DMS 273 (cell line): ENCODE results near the gene RCBTB2.

Experiments
- DNase-seq: peaks from one replicate; lab custom pipeline; 2025; ENCODE audit not compliant: unreplicated experiment; lab: John Stamatoyannopoulos, UW

The RCBTB2 gene

DNA sequence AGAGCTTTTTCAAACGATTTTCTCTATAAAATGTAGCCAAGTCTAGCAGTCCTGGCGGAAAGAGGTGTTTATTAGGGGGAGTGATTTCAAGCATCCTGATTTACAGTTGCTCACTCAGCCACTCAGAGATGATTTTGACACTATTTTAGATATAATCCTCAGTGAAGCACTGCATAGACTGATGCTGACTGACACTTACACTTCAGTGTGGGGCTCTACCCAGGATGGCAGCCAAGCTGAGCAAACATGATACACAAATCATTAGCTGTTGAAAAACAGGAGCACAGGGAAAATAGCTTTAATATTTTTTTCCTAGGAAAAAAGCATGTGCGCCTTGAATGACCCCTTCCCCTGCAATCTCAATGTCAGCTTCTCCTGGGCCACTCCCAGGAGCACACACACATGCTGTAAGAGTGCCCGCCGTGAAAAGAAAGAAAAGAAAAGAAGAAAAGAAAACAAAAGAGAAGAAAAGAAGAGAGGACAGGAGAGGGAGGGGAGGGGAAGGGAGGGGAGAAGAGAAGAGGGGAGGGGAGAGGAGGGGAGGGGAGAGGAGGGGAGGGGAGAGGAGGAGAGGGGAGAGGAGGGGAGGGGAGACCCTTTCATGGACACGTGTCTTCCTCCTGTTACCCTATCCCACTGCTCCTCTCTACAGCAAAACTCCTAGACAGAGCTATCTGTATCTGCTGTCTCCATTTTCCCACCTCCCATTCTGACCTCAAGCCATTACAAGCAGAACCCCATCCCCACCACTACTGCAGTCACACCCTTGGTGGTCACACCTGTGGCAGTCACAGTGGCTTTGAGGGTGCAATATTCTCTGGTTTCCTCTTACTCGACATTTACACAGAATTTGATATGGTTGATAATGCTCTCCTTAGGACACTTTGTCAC is 36.4 kb downstream of the RCBTB2 start:
- DNase-seq: no peak

DNA sequence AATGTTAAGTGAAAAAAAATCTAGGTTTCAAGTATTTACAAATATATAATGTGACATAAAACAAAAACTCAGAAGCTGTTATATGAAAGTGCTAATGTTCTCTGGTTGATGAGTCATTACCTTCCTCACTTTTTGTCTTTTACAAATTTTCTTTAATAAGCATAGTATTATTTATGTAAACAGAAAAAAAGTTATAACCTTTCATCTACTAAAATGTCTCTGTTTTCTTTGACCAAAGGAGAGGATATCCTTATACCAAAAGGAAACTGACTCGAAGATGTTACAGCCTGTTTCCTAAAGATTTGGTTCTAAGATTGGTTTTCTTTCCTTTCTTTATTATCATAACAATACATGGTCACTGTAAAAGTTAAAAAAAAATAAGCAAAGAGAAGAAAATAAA is 38.0 kb downstream of the RCBTB2 start:
- no peak for DNase-seq

DNA sequence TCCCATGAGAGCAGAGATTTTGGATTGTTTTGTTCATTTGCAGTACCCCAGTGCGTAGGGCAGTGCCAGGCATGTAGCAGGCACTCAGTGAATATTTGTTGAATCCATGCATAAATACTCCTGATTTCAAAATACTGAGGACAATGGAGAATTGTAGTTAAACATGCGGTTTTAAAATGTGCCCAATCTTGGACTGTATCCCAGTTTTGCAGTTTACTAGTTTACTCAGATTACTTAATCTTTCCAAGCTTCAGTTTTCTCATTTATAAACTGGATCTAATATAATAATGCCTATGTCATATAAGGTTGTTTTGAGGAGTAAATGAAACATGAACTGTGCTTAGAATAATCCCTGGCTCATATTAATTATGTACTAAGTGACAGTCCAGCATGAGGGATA is 39.0 kb downstream of the RCBTB2 start:
- no peak for DNase-seq

DNA sequence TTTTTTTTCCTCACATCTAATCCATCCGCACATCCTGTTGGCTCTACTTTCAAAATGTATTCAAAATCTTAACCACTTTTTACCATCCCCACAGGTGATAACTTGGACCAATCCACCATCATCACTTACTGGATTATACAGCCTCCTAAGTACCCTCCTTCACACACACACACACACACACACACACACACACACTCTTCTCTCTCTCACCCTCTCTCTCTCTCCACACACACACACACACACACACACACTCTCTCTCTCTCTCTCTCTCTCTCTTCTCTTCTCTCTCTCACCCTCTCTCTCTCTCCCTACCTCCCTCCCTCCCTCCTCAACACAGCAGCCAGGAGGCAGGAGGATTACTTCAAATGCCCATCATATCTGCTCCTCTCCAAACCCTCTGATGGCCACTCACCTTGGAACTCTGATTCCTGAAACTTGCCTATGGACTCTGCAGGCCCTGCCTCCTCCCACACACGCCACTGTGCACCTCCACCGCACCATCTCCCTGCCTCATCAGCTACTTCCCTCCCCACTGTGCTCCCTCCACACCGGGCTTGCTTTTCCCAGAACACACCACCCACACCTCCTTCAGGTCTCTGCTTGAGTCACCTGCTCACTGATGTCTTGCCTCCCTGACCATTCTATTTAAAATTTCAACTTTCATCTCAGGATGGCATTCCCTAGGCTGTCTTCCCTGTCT is 39.7 kb downstream of the RCBTB2 start:
- DNase-seq: no peak

DNA sequence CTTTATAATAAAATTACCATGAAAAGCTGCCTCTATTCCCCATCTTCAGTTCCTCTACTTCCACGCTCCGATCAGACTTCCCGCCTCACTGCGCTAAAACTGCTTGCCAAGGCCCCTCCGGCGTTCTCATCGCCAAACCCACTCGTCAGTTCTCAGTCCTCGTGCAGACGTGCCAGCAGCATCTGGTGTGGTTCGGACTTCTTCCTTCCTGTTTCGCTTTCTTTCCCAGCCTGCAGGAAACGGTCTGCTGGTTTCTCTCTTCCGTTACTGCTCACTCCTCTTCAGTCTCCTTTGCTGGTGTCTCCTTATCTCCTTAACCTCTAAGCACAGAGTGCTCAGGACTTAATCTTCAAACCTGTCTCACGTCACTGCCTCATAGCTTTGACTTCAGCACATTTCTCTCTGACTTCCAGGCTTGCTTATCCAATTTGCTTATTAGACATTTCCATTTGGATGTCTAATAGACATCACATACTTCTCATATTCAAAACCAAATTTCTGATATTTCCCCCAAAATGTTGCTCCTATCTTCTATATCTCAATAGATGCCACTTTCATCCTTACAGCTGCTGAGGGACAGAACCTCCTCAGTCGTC is 40.3 kb downstream of the RCBTB2 start:
- DNase-seq: no peak

DNA sequence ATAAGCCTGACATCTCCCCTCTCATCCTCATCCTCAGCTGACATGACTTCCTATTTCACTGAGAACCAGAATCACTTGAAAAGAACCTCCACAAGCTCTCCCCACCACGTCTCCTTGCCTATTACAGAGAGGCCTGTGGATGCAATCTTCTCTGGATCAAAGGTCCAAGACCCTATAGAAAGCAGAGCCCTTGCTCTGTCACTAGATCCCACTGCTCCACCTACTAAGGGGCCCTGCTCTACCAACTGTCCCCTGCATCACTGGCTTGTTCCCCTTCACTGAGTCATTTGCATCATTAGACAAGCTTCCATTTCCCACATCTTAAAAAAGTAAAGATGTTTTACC is 40.8 kb downstream of the RCBTB2 start:
- no peak for DNase-seq

DNA sequence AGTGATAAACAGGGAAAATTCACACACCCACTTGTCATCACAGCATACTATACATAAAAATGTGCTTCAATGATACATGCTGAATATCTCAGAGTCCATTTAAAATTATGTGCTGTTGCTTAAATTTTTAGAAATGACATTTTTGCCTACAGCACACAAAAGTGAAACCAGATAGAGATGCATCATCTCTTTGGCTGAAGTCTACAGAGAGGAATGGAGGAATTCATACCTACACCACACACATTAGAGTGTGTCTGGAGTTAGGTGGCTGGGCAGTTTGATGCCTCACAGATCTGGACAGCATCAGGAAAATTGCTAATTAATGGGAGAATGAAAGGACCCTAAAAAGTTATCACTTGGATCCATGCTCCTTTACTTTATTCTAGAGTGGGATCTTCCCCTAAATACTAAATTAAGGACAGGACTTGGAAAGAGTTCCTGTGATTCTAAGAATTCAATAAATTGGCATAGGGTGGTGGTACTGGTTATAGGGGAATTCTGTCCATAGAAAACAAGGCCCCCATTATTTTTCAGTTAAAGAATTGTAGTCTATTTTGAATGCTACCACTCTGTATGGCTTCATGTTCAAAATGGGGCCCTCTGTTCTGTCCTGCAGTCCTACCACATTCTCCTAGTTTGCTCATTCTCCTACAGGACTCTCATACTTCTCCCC is 41.3 kb downstream of the RCBTB2 start:
- DNase-seq: no peak

DNA sequence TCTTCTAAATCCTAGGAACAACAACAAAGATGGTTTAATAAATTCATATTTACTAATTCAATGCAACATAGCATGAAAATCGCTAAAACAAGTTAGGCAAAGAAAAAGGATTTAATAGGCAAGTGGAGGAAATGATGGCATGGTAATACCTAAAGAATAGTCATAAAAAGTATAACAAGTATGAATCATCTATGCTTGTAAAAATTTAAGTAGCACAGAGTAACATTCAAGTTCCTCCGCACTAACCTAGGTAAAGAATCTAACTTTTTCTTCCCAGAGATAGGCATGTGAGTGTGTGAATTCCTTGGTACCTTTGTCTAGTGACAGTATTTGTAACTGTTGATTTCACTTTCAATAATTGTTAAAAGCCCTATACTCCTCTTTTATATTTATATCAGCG is 42.6 kb downstream of the RCBTB2 start:
- no peak for DNase-seq

DNA sequence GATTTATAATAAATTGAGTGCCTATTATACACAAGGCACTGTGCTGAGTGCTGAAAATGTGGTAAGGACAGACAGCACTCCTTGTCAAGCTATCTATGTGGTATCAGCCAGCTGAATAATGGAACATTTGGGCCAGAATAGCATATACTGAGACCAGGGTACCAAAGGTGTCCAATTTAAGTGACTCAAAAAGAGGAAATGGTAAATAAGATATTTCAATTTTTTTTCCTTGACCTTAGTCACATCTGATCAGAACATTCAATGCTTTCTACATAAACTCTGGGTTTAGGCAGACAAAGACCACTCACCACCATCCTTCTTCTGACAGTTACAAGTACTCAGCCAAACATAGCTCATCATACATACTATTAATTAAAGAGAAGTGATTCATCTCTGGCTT is 43.2 kb downstream of the RCBTB2 start:
- DNase-seq: no peak

DNA sequence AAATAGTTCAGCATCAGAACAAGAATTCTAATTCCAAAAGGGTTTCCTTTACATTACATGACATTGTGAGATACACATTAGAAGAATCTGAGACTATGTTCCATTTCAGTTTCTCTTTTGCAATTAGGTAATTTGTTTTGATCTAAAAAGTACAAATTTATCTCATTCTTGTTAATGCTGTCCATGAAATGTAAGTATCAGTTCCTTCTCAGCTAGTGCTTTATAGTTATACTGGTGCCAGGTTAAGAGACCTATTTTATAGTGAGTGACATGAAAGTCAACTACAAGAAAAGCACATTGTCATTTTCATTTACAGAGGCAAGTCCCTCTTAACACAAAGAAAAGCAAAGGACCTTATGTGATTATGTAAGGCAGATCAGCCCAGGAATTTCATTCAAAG is 43.9 kb downstream of the RCBTB2 start:
- DNase-seq: no peak

DNA sequence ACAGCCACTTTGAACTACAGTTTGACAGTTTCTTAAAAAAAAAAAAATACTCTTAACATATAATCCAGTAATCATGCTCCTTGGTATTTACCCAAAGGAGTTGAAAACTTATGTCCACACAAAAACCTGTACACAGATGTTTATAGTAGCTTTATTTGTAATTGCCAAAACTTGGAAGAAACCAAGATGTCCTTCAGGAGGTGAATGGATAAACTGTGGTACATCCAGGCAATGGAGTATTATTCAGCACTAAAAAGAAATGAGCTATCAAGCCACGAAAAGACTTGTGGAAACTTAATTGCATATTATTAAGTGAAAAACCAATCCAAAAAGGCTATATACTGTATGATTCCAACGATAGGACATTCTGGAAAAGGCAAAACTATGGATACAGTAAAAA is 44.9 kb downstream of the RCBTB2 start:
- no peak for DNase-seq

DNA sequence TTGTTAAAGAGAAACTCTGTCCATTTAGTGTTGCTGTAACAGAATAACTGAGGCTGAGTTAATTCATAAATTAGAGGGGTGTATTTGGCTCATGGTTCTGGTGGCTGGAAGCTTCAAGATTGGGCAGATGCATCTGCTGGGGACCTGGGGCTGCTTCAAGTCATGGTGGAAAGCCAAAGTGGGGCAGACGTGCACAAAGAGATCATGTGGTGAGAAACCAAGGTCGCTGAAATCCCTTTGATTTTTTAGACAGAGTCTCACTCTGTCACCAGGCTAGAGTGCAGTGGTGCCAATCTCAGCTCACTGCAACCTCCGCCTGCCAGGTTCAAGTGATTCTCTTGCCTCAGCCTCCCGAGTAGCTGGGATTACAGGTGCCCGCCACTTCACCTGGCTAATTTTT is 46.0 kb downstream of the RCBTB2 start:
- no peak for DNase-seq

DNA sequence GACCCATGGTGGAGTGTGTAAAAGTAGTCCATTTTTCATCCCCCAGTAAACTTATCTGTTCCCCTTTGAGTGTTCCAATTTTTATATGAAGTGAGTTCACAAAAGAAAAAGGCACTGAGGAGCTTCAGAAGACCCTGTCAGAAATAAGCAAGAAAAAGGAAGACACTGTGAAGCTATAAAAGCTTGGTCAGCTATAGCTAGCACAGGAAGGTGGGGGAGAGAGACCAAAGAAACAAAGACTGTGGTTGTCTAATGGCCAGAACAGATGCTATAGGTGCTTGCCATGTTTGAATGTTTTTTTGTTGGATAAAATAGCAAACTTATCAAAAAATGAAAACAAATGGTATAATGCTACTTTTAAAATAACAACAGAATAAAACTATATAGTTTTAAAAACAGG is 46.5 kb downstream of the RCBTB2 start:
- no peak for DNase-seq

DNA sequence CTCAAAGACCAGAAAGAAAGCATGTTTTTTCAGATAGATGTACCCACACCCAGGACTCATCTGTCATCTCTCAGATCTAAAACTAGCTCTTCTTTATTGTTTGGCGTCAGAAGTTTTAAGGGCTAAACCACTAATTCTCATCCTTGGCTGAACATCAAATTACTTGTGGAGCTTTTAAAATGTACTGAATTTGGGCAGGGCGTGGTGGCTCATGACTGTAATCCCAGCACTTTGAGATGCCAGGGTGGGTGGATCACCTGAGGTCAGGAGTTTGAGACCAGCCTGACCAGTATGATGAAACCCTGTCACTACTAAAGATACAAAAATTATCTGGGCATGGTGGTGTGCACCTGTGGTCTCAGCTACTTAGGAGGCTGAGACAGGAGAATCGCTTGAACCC is 47.4 kb downstream of the RCBTB2 start:
- DNase-seq: no peak

DNA sequence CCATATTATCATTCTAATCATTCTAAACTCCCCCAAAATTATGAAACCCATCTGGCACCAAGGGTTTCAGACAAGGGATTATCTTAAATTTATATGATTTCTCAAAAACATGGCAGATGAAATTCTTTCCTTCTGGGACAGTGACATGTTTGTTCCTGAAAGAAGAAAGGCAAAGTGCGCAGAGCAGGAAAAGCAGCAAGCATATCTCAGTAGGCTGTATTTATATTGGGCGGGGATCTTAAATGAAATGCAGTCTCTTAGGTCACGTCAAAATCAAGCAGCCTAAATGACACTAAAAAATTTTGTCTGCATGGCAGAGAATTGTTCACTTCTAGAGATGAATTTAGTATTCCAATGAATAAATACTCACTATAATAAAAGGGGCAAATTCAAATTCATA is 49.3 kb downstream of the RCBTB2 start:
- DNase-seq: no peak

DNA sequence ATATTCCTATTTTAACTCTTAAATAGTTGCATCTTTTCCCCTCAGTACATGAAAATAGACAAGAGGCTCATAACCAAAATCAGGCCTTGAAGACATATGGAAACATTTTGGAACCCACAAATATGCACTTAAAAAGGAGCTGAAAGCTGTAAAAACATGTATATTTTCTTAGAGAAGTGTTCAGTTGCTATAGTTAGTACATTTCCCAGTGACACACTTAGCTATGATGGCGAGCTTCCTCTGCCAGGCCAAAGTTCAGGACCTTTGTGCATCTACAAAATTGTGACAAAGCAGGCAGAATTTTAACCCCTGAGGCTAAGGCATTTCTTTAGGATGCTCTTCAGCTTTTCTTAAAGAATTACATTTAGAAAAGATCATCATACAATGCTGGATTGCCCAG is 54.5 kb downstream of the RCBTB2 start:
- DNase-seq: no peak

DNA sequence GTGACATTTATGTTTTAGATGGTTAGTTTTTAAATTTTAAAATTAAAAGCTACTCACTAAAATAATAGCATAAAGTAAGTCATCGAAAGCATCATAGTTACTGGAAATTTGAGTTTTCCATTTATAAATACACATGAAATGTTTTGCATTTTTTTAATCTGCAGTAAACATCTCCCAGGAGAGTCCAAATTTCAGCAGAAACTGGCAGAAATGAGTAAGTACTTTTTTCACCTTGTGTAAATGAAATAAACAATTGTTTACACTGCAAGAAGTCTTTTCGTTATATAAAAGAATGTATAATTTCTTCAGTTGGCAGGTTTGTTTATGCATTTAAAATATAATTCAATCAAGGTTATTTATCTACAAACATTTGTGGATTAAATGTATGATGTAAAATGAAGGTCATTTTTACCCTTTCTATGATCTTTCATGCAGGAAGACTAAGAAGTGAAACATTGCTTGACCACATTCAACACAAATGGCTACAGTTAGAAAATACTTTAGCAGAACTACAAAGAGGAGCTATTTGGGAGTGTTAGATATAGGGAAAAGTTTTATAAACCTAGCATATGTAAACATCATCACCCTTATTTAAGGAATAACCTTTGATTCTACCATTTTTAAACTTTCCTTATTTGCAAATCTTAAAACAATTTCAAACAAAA is 55.6 kb downstream of the RCBTB2 start:
- no peak for DNase-seq

DNA sequence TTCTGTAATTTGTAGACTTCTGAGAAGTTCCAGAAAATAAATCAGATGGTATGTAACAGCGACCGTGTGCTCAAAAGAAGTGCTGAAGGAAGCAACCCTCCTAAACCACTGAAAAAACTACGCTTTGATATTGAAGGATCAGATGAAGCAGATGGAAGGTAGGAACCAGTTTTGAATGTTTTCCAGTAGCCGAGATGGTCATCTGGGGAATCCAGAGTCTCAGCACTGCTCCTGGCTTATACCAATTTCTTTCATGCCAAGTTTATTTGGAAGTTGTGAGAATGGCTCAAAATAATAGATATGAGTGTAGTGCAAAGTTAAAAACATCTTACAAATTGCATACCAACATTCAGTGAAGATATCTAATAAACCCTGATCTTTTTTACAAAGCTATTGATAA is 56.2 kb downstream of the RCBTB2 start:
- DNase-seq: no peak

DNA sequence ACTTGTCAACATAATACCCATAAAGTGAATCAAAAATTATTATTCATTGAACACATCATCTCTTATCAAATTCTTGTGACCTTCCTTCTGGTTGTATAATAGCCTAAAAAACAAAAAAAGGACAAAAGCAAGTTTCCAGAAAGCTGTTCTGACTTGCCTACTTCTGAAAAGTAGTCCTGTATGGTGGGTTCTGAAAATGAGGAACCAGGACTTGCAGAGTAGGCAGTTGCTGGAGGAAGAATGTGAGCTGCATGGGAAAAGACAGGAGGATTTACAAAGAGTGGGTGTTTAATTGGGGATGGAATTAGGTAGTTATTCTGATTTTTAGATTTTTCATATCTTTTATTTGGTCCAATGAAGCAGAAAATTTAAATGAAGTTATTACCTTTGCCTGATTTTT is 56.7 kb downstream of the RCBTB2 start:
- DNase-seq: no peak

DNA sequence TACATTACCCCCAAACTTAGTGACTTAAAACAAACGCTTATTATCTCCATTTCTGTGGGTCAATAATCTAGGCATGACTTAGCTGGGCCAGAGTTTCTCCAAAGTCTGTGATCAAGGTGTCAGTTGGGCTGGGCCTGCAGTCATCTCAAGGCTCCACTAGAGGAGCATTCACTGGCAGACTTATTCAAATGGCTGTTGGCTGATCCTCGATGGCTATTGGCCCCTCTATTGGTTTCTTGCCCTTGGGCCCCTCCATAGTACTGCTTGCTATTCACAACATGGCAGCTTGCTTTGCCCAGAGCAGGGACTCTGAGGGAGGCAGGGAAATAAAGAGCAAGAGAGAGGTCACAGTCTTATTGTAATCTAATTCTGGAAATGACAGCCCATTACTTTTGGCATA is 57.6 kb downstream of the RCBTB2 start:
- DNase-seq: no peak

DNA sequence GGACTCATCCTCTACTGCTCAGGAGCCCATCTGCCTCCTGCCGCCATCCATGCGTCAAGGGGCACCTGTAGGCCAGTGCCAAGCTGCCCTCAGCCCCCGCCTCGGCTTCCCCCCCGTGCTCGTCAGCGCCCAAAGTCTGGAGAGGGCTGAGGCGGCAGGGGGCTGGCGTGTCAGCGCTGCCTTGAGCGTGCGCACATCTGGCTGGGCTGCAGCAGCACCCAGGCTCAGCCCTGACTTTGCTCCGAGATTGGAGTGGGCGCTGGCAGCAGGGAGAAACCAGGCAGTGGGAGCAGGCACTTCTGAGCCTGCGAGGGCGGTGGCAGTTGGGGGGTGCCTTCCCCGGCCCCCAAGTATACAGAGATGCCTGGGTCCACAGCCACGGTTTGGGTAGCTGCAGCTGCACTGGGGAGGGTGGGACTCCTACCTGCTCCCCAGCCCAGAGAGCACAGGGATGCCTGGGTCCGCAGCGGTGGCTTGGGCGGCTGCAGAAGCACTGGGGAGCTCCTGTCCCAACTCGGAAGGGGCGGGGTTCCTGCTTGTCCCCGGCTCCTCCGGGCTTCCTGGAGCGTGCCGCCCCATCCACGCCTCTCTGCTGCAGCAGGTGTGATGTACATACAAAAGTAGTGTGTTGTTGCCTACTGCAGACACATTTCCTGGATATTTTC is 75.2 kb downstream of the RCBTB2 start:
- no peak for DNase-seq
